HuH-7 (cell line): ENCODE measurements around the gene KCNH6.
A peak's percentile ranks its signal among the peaks of the same experiment; 100 is the strongest.

ENCODE experiments used
- DNase-seq: peaks from one replicate; pipeline ENCODE4 v3.0.0; 2011; ENCODE audit warnings: low spot score

The KCNH6 gene, protein sequence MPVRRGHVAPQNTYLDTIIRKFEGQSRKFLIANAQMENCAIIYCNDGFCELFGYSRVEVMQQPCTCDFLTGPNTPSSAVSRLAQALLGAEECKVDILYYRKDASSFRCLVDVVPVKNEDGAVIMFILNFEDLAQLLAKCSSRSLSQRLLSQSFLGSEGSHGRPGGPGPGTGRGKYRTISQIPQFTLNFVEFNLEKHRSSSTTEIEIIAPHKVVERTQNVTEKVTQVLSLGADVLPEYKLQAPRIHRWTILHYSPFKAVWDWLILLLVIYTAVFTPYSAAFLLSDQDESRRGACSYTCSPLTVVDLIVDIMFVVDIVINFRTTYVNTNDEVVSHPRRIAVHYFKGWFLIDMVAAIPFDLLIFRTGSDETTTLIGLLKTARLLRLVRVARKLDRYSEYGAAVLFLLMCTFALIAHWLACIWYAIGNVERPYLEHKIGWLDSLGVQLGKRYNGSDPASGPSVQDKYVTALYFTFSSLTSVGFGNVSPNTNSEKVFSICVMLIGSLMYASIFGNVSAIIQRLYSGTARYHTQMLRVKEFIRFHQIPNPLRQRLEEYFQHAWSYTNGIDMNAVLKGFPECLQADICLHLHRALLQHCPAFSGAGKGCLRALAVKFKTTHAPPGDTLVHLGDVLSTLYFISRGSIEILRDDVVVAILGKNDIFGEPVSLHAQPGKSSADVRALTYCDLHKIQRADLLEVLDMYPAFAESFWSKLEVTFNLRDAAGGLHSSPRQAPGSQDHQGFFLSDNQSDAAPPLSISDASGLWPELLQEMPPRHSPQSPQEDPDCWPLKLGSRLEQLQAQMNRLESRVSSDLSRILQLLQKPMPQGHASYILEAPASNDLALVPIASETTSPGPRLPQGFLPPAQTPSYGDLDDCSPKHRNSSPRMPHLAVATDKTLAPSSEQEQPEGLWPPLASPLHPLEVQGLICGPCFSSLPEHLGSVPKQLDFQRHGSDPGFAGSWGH

GRCh38 chr17:63523253-63523855 lies at the start of gene KCNH6:
KCNH6 (plus strand) TSS chr17:63523358; CDS start chr17:63523414, 56 bp downstream.
- DNase-seq = no peak

GRCh38 chr17:63474174-63474573 lies 49.0 kb upstream of the KCNH6 start:
- no peak for DNase-seq

GRCh38 chr17:63474586-63475460 lies 48.3 kb upstream of the KCNH6 start:
- DNase-seq = no peak

GRCh38 chr17:63475491-63476412 lies 47.4 kb upstream of the KCNH6 start:
- no peak for DNase-seq

- DNase-seq = peak; percentile 72
Observed at GRCh38 chr17:63476459-63476853, 46.7 kb upstream of the KCNH6 start.

DNA sequence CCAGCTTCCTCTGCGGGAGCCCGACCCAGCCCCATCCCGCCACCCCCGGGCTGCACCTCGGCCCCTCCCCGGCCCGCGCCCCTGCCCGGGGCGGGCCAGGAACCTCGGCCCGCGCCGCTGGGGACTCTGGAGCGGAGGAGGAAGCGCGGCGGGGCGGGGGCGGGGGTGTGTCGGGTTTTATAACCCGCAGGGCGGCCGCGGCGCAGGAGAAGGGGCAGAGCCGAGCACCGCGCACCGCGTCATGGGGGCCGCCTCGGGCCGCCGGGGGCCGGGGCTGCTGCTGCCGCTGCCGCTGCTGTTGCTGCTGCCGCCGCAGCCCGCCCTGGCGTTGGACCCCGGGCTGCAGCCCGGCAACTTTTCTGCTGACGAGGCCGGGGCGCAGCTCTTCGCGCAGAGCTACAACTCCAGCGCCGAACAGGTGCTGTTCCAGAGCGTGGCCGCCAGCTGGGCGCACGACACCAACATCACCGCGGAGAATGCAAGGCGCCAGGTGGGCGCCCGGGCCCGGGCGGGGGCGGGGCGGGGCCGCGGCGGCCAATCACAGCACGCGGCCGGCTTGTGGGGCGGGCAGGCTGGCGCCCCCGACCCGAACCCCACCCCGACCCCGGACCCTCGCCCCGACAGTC lies 46.2 kb upstream of the KCNH6 start, which contains the start of gene ACE:
Gene ACE (plus strand): TSS at position 208 of the 626 bp plus-strand sequence. CDS start 34 bp downstream, at position 242.
- peak; percentile 71 for DNase-seq

DNA sequence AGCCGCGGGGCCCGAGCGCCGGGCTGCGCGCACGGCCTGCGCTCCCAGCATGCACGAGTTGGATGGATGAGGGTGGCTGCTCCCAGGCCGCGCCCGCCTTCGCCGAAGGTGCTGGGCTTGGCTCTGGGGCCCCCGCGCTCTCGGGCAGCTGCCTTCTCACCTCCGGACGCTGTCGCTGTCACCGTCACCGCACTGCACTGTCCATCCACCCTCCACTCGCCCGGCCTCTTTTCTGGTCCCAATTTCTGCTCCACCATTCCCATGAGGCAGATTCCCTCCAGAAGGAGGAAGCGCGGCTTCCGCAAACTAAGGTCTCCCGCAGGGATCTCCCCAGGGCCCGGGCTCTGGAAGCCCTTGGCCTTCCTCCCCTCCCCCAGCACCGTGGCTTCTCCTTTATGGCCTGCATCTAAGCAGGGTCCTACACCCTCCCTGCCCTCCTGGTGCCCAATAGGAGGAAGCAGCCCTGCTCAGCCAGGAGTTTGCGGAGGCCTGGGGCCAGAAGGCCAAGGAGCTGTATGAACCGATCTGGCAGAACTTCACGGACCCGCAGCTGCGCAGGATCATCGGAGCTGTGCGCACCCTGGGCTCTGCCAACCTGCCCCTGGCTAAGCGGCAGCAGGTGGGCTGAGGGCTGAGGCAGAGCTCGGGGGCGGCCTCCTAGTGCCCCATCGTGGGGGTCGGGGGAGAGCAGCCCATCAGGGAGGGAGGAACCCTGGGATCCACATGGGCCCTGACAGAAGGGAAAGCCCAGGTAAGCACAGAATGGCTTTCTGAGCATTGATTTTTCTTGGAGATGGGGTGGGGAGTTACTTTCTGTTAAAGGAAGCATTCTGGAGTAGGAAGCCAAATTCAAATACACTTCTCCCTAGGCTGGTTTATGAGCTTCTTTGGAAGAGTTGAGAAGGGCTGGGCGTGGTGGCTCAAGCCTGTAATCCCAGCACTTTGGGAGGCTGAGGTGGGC lies 45.4 kb upstream of the KCNH6 start:
- DNase-seq = peak; percentile 42

DNA sequence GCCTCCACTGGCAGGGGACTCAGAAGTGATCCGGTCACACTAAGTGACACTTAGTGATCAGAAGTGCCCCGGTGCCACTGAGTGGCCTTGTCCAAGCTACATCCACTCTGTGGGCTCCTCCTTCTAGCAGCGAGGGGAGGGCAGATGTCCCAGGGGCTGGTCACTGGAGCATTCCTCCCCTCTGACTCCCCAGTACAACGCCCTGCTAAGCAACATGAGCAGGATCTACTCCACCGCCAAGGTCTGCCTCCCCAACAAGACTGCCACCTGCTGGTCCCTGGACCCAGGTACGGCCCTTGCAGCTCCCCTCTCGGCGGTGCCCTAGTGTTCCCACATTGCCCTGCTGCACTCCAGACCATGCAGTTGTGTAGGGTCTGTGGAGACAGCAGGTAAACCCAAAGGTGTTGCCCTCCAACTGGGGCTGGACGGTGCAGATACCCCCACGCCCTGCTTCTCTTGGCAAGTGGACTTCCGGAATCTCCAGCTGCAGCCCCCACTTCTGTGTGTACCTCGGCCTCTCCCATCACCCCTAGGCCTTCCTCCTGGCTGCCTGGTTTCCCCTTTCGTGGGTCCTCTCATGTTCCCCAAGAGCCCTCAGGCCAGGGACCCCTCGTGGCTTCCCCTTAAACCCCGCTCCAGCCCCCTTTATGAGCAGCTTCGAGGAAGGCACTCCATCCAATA lies 44.2 kb upstream of the KCNH6 start:
- peak; percentile 98 for DNase-seq

GRCh38 chr17:63479495-63480184 lies 43.5 kb upstream of the KCNH6 start:
- no peak for DNase-seq

GRCh38 chr17:63480192-63480784 lies 42.9 kb upstream of the KCNH6 start:
- DNase-seq = no peak

DNA sequence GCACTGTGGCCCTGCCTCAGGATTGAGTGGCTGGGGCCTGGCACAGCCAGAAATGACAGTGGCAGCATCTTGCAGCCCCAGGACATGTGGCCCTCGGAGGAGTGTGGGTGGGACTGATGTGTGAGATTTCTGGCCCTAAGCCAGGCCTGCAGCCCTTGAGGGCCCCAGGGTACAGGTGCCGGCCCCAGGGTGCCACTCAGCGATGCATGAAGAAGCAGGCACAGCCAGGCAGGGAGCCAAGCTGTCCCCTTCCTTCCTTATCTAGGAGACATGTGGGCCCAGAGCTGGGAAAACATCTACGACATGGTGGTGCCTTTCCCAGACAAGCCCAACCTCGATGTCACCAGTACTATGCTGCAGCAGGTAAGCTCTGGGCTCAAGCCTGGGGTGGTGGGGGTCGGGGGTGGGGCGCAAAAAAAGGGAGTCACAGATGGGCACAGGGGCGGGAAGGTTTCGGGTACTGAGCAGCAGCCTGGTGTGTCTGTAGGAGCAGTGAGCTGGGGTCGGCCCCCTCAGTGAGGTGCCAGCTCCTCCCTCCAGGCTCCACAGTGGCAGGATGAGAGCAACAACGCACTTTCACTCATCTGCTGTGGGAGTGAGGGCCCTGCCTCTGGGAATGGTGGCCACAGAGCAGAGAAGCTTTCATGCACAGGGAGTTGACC lies 42.2 kb upstream of the KCNH6 start:
- no peak for DNase-seq

DNA sequence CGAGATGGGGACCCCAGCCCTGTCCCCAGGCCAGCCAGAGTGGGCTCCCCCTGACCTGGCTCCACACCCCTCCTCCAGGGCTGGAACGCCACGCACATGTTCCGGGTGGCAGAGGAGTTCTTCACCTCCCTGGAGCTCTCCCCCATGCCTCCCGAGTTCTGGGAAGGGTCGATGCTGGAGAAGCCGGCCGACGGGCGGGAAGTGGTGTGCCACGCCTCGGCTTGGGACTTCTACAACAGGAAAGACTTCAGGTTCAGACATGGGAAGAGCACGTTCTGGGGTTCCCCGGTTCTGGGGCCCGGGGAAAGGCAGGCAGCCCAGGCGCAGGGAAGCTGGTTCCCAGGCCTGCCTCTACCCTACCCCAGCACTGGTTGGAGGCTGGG lies 41.7 kb upstream of the KCNH6 start:
- no peak for DNase-seq

DNA sequence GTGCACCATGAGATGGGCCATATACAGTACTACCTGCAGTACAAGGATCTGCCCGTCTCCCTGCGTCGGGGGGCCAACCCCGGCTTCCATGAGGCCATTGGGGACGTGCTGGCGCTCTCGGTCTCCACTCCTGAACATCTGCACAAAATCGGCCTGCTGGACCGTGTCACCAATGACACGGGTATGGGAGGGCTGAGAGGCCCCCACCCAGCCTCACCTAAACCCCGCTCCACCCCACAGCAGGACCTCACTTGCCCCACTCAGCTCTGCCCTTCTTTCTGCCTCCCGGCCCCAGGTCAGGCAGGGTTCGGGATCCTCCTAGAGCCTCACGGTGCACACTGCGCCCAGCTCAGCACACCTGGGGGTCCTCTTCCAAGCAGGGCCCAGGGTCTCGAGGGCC lies 40.6 kb upstream of the KCNH6 start:
- DNase-seq = no peak

DNA sequence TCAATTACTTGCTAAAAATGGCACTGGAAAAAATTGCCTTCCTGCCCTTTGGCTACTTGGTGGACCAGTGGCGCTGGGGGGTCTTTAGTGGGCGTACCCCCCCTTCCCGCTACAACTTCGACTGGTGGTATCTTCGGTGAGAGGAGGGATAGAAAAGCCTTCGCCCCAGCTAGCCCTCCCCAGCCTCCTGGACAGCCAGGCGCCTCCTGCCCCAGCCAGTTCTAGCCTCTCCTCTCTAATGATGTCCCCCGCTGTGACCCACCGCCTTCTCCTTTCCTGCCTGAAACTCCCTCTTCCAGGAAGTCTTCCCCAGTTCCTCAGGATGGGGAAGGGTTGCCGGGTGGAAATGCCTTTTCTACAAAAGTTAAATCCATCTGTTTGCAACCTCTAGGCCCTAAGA lies 40.1 kb upstream of the KCNH6 start:
- DNase-seq = no peak

- no peak for DNase-seq
Observed at GRCh38 chr17:63483655-63484575, 39.2 kb upstream of the KCNH6 start.
